Left kidney (tissue), 2 donors: ENCODE results near the gene BEST3. TPM values are rescaled to one million over a fixed set of nuclear protein-coding genes. Genes with fewer than 3 reads are reported as not detected.
"Not testable (repeated sequence)": the region's sequence is repeated elsewhere in the genome, so short reads cannot be mapped to it uniquely, and the experiment has no call there.

Experiments used
- DNase-seq: peaks from one replicate; pipeline ENCODE4 v3.0.0-alpha.2; 2013
- polyA plus RNA-seq: library from polyadenylated mRNA; unstranded; fragments of 120-200 nt; gene quantifications from one replicate; pipeline ENCODE4 v1.2.1, GENCODE V29; 2013; ENCODE audit not compliant: insufficient read length

BEST3 gene
- polyA plus RNA-seq, 1 donor, result 0.48 TPM

- DNase-seq, result no peak
Observed at GRCh38 chr12:69648476-69648875, 50.6 kb downstream of the BEST3 start.

- no peak for DNase-seq
Observed at GRCh38 chr12:69647178-69647577, 51.9 kb downstream of the BEST3 start.

GRCh38 chr12:69645031-69645430, 54.1 kb downstream of the BEST3 start:
- no peak for DNase-seq

DNA sequence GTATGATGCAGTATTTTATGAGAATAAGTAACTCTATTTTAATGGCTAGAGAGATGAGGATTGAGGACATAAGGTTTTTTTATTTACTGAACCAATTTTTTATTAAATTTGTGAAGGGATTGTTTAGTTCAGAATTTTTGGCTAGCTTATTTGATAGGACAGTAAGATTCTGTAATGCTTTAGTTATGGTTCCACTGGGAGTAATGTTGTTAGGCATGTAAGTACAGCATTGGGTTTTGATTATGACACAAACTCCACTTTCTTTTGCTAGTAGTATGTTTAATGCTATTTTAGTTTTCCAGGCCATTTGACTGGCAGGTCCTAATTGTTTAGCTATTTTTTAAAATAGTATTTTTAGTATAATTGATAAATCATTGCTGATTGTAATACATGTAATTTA, 54.6 kb downstream of the BEST3 start:
- DNase-seq, result no peak

GRCh38 chr12:69642531-69642930, 56.6 kb downstream of the BEST3 start:
- DNase-seq, result no peak

- DNase-seq, result no peak
Observed at GRCh38 chr12:69641546-69641945, 57.6 kb downstream of the BEST3 start.

DNA sequence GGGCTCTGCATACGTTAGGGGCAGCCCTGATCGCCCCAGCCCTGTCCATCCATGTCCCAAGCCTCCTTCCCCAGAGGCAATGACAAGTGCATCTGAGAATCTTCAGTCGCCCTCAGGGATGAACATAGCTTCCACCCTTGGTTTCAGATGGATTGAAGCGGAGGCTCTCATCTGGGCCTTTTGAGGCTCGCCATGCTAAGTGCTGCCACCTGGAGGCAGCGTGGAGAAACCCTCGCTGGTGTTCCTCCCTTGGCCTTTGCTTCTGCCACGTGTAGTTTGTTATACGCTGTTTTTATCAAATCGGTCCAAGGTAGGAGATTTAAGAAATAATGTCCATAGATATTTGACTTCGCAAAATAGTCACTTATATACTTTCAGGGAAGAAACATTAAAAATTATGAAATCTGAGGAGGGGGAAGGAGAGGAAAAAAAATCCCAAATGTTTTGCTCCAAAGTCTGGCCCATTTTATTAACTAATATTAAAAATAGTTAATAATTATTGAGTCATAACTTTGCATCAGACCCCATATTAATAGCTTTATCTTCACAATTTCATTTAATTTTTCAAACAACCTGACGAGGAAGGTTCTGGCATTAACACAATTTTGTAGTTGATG, 59.6 kb downstream of the BEST3 start:
- DNase-seq, result peak; percentile 51

DNA sequence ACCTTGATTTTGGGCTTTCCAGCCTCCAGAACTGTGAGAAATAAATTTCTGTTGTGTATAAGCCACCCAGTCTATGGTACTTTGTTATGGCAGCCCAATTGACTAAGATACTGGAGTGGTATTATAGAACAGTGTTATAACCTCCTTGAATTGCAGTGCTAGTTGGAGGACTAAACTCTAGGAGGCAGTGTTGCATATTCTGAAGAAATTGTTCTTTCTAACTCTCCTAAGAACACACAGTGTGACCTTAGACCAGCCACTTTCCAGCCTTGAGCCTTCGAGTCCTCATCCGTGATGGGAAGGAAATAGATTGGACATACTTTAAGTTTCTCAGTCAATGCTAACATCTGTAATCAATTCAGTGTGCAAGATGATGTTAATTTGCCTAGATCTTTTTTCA, 66.0 kb downstream of the BEST3 start:
- DNase-seq, result no peak

DNA sequence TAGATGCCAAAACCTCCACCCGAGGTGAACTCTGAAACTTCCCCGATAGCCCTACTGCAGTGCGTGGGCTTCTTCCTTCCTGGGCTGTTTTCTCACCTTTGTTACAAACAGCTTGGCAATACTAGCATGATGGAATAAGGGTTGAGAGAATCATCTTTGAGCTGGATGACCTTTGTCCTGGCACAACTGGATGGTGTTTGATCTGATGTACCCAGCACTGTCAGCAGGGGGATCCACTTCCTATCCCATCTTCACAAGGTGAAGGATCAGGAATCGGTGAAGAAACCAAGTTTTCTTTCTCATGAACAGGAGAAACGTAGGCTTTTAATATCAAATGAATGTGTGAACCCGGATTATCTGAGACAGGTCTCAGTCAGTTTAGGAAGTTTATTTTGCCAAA, 68.9 kb downstream of the BEST3 start:
- DNase-seq, result no peak

DNA sequence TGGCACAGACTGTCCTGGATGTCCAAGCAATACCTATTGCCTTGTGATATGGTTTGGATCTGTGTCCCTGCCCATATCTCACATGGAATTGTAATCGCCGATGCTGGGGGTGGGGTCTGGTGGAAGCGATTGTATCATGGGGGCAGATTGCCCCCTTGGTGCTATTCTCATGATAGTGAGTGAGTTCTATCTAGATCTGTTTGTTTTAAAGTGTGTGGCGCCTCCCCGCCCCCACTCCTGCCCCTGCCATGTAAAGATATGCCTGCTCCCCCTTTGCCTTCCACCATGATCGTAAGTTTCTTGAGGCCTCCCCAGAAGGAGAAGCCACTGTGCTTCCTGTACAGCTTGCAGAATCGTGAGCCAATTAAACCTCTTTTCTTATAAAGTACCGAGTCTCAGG, 71.6 kb downstream of the BEST3 start:
- no peak for DNase-seq

GRCh38 chr12:69623970-69624369, 75.1 kb downstream of the BEST3 start:
- no peak for DNase-seq

- DNase-seq, result no peak
Observed at GRCh38 chr12:69621551-69621950, 77.6 kb downstream of the BEST3 start.

DNA sequence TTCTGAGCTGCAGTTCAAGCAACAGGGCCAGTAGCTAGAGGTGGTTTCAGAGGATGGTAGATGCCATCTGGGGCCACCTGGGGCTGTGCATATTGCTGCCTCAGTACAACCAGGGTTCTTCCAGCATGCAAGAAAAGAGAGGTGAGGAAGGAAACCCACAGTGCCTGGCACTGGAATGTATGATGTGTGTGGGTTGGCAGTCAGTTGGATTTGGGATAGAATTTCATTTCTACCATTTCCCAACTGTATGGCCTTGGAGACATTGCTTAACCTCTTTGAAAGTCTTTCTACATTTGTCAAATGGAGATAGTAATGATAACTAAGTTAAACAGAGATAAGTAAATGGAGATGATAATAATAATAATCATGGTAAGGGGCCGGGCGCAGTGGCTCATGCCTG, 78.2 kb downstream of the BEST3 start:
- no peak for DNase-seq

- DNase-seq, result no peak
Observed at GRCh38 chr12:69620077-69620476, 79.0 kb downstream of the BEST3 start.

DNA sequence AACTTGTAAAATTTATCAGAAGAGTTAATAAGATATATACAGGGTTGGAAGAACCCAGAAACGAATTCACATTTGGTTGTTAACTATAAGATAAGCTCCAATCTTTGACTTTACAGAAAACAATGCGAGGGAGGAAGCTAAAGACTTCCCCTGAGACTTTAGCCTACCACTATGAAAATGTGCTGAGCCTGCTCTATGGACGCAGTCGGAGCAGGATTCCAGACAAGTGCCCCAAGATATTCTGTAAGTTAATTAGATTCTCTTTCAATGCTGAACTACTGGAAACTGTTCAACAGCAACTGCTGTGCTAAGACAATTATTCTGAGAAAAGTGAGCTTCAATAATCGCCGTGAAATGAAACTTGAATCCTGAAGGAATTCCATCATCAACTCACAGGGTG, 80.1 kb downstream of the BEST3 start:
- DNase-seq, result no peak

GRCh38 chr12:69616025-69616424, 83.1 kb downstream of the BEST3 start:
- DNase-seq, result no peak

GRCh38 chr12:69613351-69613750, 85.8 kb downstream of the BEST3 start:
- DNase-seq, result no peak

GRCh38 chr12:69610729-69611128, 88.4 kb downstream of the BEST3 start, which contains the start of gene LRRC10:
Gene LRRC10, minus strand, starts transcription at chr12:69610907. Its CDS starts 69 bp downstream, at chr12:69610838.
- no peak for DNase-seq

GRCh38 chr12:69610126-69610525, 89.0 kb downstream of the BEST3 start:
- DNase-seq, result no peak

- no peak for DNase-seq
Observed at GRCh38 chr12:69608114-69608513, 91.0 kb downstream of the BEST3 start.

DNA sequence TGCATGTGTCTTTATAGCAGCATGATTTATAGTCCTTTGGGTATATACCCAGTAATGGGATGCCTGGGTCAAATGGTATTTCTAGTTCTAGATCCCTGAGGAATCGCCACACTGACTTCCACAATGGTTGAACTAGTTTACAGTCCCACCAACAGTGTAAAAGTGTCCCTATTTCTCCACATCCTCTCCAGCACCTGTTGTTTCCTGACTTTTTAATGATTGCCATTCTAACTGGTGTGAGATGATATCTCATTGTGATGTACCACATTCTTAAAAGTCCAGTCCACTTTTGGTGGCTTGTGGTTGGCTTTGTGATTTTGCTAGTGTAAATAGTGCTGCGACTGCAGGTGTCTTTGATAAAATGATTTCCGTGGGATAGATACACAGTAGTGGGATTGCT, 94.8 kb downstream of the BEST3 start:
- DNase-seq, result not testable (repeated sequence)
